Measurements from ENCODE around the gene RAP1GAP.

Gene RAP1GAP

DNA sequence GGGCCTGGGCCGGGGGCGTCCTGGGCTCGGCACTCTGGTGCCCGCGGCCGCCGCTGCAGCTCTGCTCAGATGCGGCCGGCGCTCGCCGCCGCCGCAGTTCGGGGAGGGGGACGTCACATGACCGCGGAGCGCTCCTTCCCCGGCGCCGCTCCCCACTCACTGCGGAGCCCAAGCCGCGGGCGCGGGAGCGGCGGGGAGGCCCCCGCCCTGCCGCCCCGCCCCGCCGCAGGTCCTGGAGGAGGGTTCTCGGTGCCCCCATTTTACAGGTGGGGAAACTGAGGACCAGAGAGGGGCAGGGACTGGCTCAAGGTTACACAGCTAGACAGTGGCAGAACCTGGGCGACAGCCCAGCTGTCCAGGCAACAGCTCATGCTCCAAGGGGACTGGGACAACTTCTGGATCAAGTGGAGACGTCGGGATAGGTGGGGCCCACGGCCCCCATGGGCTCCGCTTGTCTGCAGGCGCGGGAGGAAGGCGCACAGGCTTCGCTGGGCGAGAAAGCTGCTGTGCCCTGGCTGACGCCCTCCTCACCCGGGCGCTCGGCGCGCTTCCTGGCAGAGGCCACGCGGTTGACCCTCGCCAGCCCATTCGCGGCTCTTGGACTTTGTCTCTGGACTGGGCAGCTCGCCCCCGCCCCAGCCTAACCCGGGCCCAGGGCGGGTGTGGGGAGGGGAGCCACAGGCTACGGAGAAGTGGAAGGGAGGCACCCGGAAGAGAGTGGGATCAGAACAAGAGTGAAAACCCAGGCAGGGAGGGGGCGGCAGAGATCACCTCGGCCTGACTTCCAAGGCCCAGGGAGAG lies at the start of gene RAP1GAP:
Gene RAP1GAP, minus strand, starts transcription at position 100 of the 801 bp plus-strand sequence. CDS start 49,325 bp downstream, outside the sequence.
- DNase-seq, result no peak

- no peak for DNase-seq
Observed at GRCh38 chr1:21716169-21716568, 47.0 kb upstream of the RAP1GAP start.

- no peak for DNase-seq
Observed at GRCh38 chr1:21707891-21708290, 38.7 kb upstream of the RAP1GAP start.

DNA sequence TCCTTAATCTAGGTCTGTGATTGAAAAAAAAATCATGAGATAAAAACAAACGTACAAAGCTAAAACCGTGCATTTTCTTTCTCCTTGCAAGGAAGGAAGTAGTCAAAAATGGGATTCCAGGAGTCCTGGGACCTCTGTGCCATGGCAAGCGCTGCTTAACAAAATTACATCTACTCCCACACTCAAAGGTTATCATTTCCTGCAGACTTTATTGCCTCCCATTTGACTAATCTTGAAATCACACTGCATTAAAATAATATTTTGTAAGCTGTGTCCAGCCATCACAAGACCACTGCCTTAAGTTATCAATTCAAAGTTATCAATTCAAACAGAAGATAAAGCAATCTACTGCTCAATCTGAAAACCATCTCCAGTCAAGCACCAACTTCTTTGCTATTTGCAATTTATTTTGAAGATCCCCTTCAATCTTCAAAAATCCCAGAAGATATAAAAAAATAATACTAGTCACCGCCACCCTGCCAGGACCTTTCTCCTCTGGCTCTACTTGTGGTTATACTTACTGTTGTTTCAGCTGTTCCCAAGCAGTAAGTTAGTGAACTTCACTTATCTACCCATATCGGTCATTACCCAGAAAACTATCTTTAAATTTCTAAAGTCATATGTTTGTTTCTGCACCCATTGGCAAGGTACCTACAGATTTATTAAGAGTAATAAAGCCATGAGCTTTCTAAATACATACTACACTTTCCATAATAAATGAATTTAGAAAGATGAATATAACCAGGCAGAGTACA lies 38.1 kb upstream of the RAP1GAP start:
- DNase-seq, result no peak

DNA sequence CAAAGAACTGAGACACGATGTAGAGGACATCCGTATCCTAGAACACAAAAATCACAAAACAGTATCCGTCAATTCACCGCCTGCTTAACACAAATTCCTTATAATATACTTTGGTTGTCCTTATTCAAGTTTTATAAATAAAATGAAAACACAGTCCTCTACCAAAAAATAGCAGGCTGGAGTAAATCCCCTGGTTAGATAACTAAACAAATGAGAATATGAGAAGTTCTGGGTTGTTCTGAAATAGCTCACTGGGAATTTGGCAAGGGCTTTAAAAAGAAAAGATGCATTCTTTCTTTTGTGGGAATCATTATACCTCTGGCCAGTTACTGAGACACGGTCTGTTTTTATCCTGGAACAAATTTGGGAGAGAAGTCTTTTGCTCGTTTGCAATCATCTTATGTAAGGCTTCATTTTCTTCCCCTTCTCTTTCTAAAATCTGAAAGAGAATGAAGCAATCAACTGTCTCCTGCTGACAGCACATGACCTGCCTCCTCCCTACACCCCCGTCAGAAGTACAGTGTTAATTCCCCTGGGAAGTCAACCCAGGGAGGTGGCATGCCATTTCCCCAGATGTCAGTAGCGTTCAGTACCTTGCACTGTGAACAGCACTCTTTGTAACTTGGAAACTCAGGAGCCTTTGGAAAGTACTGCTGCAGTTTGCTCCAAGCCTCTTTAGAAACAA lies 37.1 kb upstream of the RAP1GAP start:
- no peak for DNase-seq

DNA sequence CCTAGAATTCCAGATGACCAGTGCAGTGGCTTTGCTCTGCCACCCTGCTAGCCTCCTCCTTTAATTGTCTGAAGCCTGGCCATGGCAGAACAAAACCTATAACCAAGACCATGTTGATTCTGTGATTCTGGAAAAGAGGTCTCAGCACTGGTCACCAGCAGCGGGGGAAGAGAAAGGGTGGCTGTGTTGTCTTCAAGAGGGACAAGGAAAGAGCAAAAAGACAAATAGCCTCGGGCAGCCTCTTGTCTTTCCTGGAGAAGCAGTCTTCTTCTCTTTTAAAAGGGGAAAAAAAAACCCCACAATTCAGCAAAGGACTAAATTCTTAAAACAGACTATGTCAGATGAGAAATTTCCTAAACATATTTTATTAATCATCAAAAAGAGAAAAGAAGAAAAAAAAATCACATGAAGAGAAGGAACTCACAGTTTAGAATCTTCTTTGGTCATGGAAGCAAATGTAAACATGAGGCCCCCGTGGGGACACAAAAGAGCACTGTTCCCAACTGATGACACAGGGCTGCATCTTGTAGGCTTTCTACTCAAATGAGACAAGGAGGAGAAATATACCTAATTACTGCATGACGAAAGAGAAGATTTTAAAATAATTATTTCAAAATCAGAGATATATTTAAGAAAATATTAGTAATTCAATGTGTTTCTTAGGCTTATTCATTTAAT lies 36.3 kb upstream of the RAP1GAP start:
- no peak for DNase-seq

- no peak for DNase-seq
Observed at GRCh38 chr1:21704145-21704544, 35.0 kb upstream of the RAP1GAP start.

GRCh38 chr1:21703318-21703963 lies 34.3 kb upstream of the RAP1GAP start:
- no peak for DNase-seq

DNA sequence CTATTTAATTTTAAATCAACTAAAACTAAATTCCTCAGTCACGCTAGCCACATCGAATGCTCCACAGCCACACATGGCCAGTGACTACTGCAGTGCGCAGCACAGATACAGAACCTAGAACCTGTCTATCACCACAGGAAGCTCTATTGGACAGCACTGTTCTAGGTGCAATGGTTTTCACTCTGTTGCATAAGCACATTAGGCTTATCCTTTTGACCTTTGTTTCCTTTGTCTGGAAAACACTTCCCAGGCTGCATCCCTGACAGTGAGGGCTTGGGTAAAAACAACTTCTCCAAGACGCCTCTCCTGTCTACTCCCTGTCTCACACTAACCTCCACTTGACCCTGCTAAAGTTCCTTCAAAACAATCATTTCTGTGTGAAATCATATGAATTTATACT lies 33.6 kb upstream of the RAP1GAP start:
- DNase-seq, result no peak

DNA sequence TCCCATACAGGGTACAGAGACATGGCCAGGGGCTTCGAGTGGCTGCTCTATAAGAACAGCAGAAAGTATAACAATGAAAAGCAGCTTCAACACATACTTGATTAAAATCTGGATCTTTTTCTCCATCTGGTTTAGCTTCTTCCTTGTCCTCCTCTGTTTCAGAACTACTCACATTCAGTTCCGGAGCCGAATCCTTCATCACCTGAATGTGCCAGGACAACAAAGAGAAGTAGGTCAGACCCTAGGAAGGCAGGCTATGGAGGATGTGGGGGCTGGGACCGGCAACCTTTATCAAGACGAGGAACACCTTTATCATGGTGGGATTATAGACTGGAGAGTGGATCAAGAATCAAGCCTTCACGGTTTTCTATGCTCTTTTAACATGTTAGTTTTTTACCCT lies 32.2 kb upstream of the RAP1GAP start:
- no peak for DNase-seq

DNA sequence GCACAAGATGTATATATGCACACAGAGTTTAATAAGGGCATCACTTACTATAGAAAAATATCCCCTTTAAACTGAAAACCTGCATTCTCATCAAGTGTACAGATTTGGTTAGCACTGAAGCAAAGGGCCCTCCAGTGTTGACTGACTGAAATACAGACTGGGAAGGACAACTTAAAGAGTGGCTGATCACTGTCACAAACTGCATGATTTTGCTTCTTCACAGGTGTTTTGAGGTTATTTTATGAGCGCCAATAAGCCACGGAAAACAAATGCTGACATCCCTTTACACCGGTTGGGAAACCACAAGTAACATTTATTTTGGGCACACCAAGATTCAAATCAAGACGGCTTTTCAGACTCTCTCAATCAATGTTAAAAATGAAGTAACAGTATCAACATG lies 30.9 kb upstream of the RAP1GAP start:
- DNase-seq, result no peak

DNA sequence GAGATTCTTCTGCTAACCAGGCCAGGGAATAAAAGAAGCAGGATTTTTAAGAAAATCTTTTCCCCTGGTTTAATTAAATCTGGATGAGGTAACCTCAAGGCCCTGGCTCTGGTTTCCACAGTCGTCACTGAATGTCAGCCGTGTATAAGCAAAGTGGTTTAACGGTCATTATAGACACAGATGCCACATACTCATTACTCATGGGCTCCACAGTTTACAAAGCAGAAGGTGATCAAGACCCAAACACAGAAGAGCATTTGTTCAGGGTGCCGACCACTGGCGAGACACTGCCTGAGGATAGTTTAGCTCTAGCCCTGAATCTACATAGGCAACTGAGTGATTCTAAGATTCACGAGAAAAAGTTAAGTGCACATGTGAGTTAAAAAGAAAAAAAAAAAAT lies 27.8 kb upstream of the RAP1GAP start:
- no peak for DNase-seq

DNA sequence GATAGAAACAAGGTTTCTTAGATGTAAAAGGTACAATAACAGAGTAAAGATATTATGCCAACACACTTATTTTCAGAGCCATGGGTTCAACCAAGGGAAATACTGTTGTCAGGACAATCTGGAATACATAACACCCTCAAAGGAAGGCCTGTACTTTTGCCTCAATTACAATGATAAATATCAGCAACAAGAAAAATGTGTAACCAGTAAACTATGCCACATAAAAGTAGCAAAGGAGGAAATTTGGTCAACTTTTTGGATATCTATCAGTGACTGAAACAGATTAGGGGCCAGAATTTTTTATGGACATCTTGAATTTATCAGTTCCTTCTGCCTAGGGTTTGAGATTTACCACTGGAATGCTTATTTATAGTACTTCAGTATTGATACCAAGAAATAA lies 24.6 kb upstream of the RAP1GAP start:
- no peak for DNase-seq

DNA sequence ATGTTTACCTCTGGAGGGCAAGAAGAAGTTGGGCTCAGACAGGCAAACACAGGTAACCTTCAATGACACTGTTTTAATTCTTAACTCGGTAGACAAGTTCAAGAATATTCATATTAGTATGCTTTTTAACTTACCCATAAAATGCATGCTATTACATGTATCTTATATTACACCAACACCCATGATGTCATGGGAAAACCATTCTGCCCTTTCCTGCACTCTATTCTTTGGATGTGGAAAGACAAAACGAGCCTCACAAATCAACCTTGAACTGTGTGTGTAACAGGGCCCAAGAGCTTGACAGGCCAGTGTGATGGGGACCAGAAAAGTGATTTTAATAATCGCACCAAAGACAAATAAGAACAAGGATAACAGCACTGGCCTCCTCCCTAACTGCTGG lies 22.6 kb upstream of the RAP1GAP start:
- DNase-seq, result no peak

- no peak for DNase-seq
Observed at GRCh38 chr1:21689661-21690372, 20.7 kb upstream of the RAP1GAP start.

- DNase-seq, result no peak
Observed at GRCh38 chr1:21687081-21687529, 17.9 kb upstream of the RAP1GAP start.

- no peak for DNase-seq
Observed at GRCh38 chr1:21685946-21686678, 17.0 kb upstream of the RAP1GAP start.

GRCh38 chr1:21681426-21681825 lies 12.3 kb upstream of the RAP1GAP start:
- DNase-seq, result no peak

GRCh38 chr1:21680918-21681317 lies 11.8 kb upstream of the RAP1GAP start:
- DNase-seq, result no peak

DNA sequence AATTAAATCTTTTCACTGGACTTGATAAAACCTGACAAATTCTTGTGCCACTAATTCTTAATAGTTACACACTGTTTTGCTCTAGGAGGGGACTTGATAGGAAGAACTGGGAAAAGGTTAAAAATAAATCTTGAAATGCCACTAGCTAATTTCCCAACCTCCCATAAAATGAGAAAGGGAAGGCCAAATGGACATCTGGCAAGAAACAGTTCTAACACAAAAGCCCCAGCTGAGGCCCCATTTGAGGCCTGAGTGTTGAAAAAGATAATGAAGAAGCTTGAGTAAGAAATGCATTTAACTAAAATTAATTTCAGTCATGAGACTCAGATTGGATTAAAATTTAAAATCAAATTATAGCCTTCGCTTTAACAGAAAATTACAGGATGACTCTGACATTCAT lies 11.2 kb upstream of the RAP1GAP start:
- DNase-seq, result no peak

DNA sequence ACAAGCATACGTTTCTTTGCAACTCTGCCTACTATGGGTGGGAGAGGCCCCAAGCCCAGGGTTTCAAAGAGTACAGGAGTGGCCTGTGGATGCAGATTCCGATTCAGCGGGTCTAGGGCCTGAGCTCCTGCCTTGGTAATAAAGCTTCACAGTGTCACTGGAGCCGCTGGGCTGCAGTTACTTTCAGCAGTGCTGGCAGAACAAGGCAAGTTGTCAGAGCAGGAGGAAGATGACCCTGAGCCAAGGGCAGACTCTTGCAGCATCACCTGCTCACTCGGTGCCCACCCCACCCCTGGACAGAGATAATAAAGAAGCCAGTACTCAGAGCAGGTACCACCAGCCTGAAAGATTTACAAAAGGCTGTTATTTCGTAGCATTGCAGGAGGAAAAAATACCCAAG lies 8.0 kb upstream of the RAP1GAP start:
- no peak for DNase-seq
